Skeletal muscle tissue (tissue), 4 donors: ENCODE results near the gene GALNT17. TPM values are rescaled to one million over a fixed set of nuclear protein-coding genes. Genes with fewer than 3 reads are reported as not detected.

Experiments used
- H3K27ac ChIP-seq: one replicate; pipeline ENCODE4 v1.7.0; 2013; ENCODE audit warnings: mild to moderate bottlenecking, low read depth, low read length, inconsistent platforms
- H3K27me3 ChIP-seq, 3 donors: one replicate each; pipeline ENCODE4 v1.7.0; 2013; ENCODE audit warnings: low read length in 3 of 3; ENCODE audit not compliant: control insufficient read depth in 3 of 3, insufficient read depth in 3 of 3
- H3K36me3 ChIP-seq, 3 donors: one replicate each; pipeline ENCODE4 v1.7.0; 2013; ENCODE audit warnings: low read length in 3 of 3; ENCODE audit not compliant: control insufficient read depth in 3 of 3, insufficient read depth in 3 of 3
- H3K4me1 ChIP-seq, 3 donors: one replicate each; pipeline ENCODE4 v1.7.0; 2013; ENCODE audit warnings: low read length in 3 of 3, mild to moderate bottlenecking in 3 of 3; ENCODE audit not compliant: control insufficient read depth in 3 of 3, insufficient read depth in 3 of 3
- H3K4me3 ChIP-seq, 3 donors: one replicate each; pipeline ENCODE4 v1.7.0; 2013; ENCODE audit warnings: low read length in 3 of 3
- H3K9ac ChIP-seq, 3 donors: one replicate each; pipeline ENCODE4 v1.7.0; 2013; ENCODE audit warnings: low read length in 3 of 3, mild to moderate bottlenecking in 3 of 3, moderate library complexity in 2 of 3, low read depth in 1 of 3
- H3K9me3 ChIP-seq, 3 donors: one replicate each; pipeline ENCODE4 v1.7.0; 2013; ENCODE audit warnings: low read length in 3 of 3; ENCODE audit not compliant: control insufficient read depth in 3 of 3
- total RNA-seq: library from RNA; depleted of rRNA; stranded (reverse); fragments of >200 nt; gene quantifications from one replicate; pipeline ENCODE4 v1.2.3, GENCODE V29; 2014
- donor health status: Osteomylitis.

GALNT17 gene
- total RNA-seq, 1 donor from 2014 or later = 24.5 TPM

- no peak overlapping the region for H3K9ac ChIP-seq
- H3K27me3 ChIP-seq = no peaks in the 10 kb centered on the region
- no peak overlapping the region for H3K4me3 ChIP-seq
- H3K36me3 ChIP-seq = no peaks in the 10 kb centered on the region
- no peak overlapping the region for H3K27ac ChIP-seq
- H3K4me1 ChIP-seq = no peaks in the 10 kb centered on the region
- peaks cover 0 to 2% (median 0%) of the 10 kb centered on the region in 3 donors for H3K9me3 ChIP-seq
Measured at GRCh38 chr7:71285571-71286145, 153.7 kb downstream of the GALNT17 start.

GRCh38 chr7:71286336-71286735, 154.4 kb downstream of the GALNT17 start:
- Histone ChIP-seq H3K9me3 (peaks cover 0 to 2% (median 0%) of the 10 kb centered on the region in 3 donors), H3K9ac (no peak overlapping the region), H3K27ac (no peak overlapping the region), H3K27me3 (no peaks in the 10 kb centered on the region), H3K4me1 (no peaks in the 10 kb centered on the region), H3K36me3 (no peaks in the 10 kb centered on the region), H3K4me3 (no peak overlapping the region)

GRCh38 chr7:71286924-71287323, 155.0 kb downstream of the GALNT17 start:
- Histone ChIP-seq H3K36me3 (no peaks in the 10 kb centered on the region), H3K4me1 (no peaks in the 10 kb centered on the region), H3K27ac (no peak overlapping the region), H3K9me3 (peaks cover 0 to 2% (median 0%) of the 10 kb centered on the region in 3 donors), H3K4me3 (no peak overlapping the region), H3K9ac (no peak overlapping the region), H3K27me3 (no peaks in the 10 kb centered on the region)

DNA sequence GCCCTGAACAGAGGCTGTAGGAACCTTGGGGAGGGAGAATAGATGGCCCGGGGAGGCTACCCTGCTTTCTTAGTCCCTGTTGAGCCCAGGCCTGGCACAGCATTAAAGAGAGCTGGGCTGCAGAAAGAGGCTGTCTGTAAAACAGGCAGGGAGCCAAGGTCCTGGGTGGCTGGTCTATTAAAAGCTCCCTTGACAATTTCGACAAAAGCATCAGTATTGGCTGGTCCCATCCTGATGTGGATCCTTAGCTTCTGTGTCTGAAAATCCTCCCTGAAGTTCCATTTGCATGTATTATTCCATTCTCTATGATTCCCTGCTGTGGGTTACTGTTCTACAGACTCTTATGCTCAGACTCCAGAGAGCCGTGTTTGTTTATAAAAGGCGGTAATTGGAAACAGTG, 158.5 kb downstream of the GALNT17 start:
- H3K4me1 ChIP-seq = no peaks in the 10 kb centered on the region
- no peaks in the 10 kb centered on the region for H3K9me3 ChIP-seq
- H3K4me3 ChIP-seq = no peak overlapping the region
- no peaks in the 10 kb centered on the region for H3K27me3 ChIP-seq
- H3K36me3 ChIP-seq = no peaks in the 10 kb centered on the region
- no peak overlapping the region for H3K27ac ChIP-seq
- no peak overlapping the region for H3K9ac ChIP-seq

- H3K4me1 ChIP-seq = no peaks in the 10 kb centered on the region
- no peak overlapping the region for H3K9ac ChIP-seq
- no peaks in the 10 kb centered on the region for H3K27me3 ChIP-seq
- no peaks in the 10 kb centered on the region for H3K36me3 ChIP-seq
- no peak overlapping the region for H3K27ac ChIP-seq
- no peaks in the 10 kb centered on the region for H3K9me3 ChIP-seq
- H3K4me3 ChIP-seq = no peak overlapping the region
Measured at GRCh38 chr7:71298378-71298777, 166.4 kb downstream of the GALNT17 start.

DNA sequence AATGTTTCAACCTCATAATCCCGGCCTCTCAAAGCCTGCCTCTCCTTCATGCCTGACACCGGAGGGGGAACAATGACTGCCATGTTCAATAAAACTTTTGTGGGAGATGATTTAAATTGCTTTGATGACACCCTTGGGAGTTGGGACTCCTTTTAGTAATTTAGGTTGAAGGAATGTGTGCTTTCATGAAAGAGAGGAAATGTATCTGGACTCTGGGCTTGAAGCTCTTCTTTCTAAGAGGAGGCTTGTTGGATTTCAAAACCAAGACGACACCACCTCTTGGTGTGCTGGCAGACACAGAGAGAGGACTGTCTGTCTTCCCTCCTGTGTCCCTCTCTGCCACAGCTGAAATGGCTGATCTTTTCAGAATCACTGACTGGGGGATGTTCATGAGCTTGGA, 168.1 kb downstream of the GALNT17 start:
- H3K4me3 ChIP-seq = no peak overlapping the region
- H3K4me1 ChIP-seq = no peaks in the 10 kb centered on the region
- H3K9me3 ChIP-seq = no peaks in the 10 kb centered on the region
- no peak overlapping the region for H3K27ac ChIP-seq
- H3K27me3 ChIP-seq = no peaks in the 10 kb centered on the region
- H3K9ac ChIP-seq = no peak overlapping the region
- H3K36me3 ChIP-seq = no peaks in the 10 kb centered on the region

DNA sequence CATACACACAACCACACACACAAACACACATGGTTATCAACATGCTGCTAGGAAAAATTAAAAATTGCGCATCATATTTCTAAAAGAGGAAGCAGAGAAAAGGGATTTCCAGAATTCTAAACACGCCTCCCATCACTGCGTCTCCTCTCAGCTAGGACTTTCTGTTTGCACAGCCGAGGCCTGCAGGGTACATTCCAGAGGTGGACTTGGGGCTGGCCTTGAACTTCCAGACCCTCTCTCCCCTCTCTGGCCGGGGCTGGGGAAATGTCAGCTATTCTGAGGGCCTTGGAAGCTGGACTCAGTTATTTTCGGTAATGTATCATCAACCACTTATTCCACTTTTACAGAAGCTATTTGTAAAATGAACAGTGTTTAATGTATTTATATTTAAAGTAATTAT, 168.7 kb downstream of the GALNT17 start:
- Histone ChIP-seq H3K36me3 (no peaks in the 10 kb centered on the region), H3K4me3 (no peak overlapping the region), H3K9me3 (no peaks in the 10 kb centered on the region), H3K27me3 (no peaks in the 10 kb centered on the region), H3K9ac (no peak overlapping the region), H3K27ac (no peak overlapping the region), H3K4me1 (no peaks in the 10 kb centered on the region)

DNA sequence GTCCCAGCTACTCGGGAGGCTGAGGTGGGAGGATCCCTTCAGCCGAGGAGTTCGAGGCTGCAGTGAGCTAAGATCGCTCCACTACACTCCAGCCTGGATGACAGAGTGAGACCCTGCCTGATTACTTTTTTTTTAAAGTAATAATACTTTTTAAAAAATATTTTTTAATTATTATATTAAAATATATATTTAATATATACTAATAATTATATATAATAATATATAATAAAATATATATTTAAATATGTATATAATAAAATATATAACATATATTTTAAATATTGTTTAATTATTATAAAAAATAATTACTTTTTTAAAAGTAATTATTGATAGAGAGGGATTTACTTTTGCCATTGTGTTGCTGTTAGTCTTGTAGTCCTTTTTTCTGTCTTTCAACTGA, 169.2 kb downstream of the GALNT17 start:
- Histone ChIP-seq H3K27me3 (no peaks in the 10 kb centered on the region), H3K36me3 (no peaks in the 10 kb centered on the region), H3K9ac (no peak overlapping the region), H3K27ac (no peak overlapping the region), H3K9me3 (no peaks in the 10 kb centered on the region), H3K4me1 (no peaks in the 10 kb centered on the region), H3K4me3 (no peak overlapping the region)

DNA sequence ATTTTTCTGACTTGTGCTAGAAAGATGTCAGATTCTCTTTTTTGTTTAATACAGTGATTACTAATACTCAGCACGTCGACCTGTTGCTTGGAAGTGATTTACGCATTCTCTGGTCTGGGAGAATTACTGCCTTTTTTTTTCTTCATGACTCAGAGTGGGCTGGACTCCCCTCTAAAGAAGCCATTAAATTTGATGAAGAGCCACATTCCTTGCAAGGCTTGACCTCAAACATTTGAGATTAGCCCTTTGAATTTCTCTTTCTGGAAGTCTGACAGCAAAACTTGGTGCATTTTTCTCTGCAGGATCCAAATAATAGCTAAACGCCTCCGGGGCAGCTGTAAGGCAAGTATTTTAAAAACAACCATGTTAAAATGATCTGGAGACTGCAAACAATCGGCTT, 171.6 kb downstream of the GALNT17 start:
- Histone ChIP-seq H3K4me1 (peaks cover 7 to 10% (median 9%) of the 10 kb centered on the region in 3 donors), H3K27ac (no peak overlapping the region), H3K9ac (no peak overlapping the region), H3K4me3 (no peak overlapping the region), H3K27me3 (no peaks in the 10 kb centered on the region), H3K36me3 (no peaks in the 10 kb centered on the region), H3K9me3 (no peaks in the 10 kb centered on the region)

DNA sequence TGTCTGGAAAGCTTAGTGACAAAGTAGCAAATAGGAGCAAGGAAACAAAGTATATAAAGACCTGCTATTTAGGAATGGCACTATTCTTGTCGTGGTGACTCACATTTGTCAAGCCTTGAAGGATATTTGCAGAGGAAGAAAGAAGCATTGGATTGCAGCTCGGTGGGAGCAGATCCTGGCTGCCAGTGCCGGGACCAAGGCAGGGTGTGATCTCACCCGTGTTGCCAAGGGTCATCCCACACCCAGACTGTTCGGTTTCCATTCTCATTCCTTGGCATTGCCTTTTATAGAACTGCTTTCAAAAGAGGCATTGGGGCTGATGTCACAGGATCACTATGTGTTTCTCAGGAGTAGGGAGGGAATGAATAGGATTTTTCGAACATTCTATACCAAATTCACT, 176.2 kb downstream of the GALNT17 start:
- Histone ChIP-seq H3K36me3 (no peaks in the 10 kb centered on the region), H3K27ac (peak overlapping the region; percentile 57), H3K27me3 (no peaks in the 10 kb centered on the region), H3K9ac (peak overlapping the region in 1 of 3 donors; percentile 17), H3K9me3 (no peaks in the 10 kb centered on the region), H3K4me3 (no peak overlapping the region), H3K4me1 (peaks cover 13 to 29% (median 18%) of the 10 kb centered on the region in 3 donors)
